Fibroblast of gingiva (primary cell): Measurements from ENCODE around the gene AGPAT4.
"Not testable (repeated sequence)": the region's sequence is repeated elsewhere in the genome, so short reads cannot be mapped to it uniquely, and the experiment has no call there.

Experiments
- DNase-seq: peaks from one replicate; pipeline ENCODE4 v3.0.0-alpha.2; 2011; ENCODE audit warnings: low read depth

The AGPAT4 gene

GRCh38 chr6:161273752-161274487 is at the start of gene AGPAT4:
Gene AGPAT4, minus strand, starts transcription at chr6:161274061. Its CDS starts 41,848 bp downstream, at chr6:161232213.
- peak; percentile 97 for DNase-seq

- DNase-seq, result no peak
Observed at GRCh38 chr6:161319231-161319630, 45.4 kb upstream of the AGPAT4 start.

GRCh38 chr6:161318456-161318855 is 44.6 kb upstream of the AGPAT4 start:
- DNase-seq, result no peak

GRCh38 chr6:161316531-161316930 is 42.7 kb upstream of the AGPAT4 start:
- no peak for DNase-seq

- DNase-seq, result not testable (repeated sequence)
Observed at GRCh38 chr6:161315246-161315917, 41.5 kb upstream of the AGPAT4 start.

GRCh38 chr6:161314541-161315245 is 40.8 kb upstream of the AGPAT4 start:
- DNase-seq, result not testable (repeated sequence)

GRCh38 chr6:161313940-161314509 is 40.2 kb upstream of the AGPAT4 start:
- DNase-seq, result no peak

- not testable (repeated sequence) for DNase-seq
Observed at GRCh38 chr6:161313475-161313874, 39.6 kb upstream of the AGPAT4 start.

- DNase-seq, result not testable (repeated sequence)
Observed at GRCh38 chr6:161309774-161310173, 35.9 kb upstream of the AGPAT4 start.

GRCh38 chr6:161308075-161308655 is 34.3 kb upstream of the AGPAT4 start:
- no peak for DNase-seq

- no peak for DNase-seq
Observed at GRCh38 chr6:161305860-161306259, 32.0 kb upstream of the AGPAT4 start.

- DNase-seq, result peak; percentile 60
Observed at GRCh38 chr6:161303628-161304340, 29.9 kb upstream of the AGPAT4 start.

GRCh38 chr6:161302949-161303348 is 29.1 kb upstream of the AGPAT4 start:
- no peak for DNase-seq

- peak; percentile 89 for DNase-seq
Observed at GRCh38 chr6:161301338-161301737, 27.5 kb upstream of the AGPAT4 start.

GRCh38 chr6:161300823-161301222 is 27.0 kb upstream of the AGPAT4 start:
- DNase-seq, result peak; percentile 21

GRCh38 chr6:161299726-161300125 is 25.9 kb upstream of the AGPAT4 start:
- DNase-seq, result no peak

GRCh38 chr6:161295784-161296183 is 21.9 kb upstream of the AGPAT4 start:
- DNase-seq, result no peak

GRCh38 chr6:161292650-161293281 is 18.9 kb upstream of the AGPAT4 start:
- DNase-seq, result no peak

- DNase-seq, result no peak
Observed at GRCh38 chr6:161292145-161292544, 18.3 kb upstream of the AGPAT4 start.

GRCh38 chr6:161290751-161291150 is 16.9 kb upstream of the AGPAT4 start:
- DNase-seq, result no peak

GRCh38 chr6:161284653-161285052 is 10.8 kb upstream of the AGPAT4 start:
- no peak for DNase-seq
